ENCODE measurements around the gene UQCR11. TPM values are rescaled to one million over a fixed set of nuclear protein-coding genes. Genes with fewer than 3 reads are reported as not detected.

Gene UQCR11
- total RNA-seq, 2 donors from 2014 or later = 12.2 to 52.4 TPM

DNA sequence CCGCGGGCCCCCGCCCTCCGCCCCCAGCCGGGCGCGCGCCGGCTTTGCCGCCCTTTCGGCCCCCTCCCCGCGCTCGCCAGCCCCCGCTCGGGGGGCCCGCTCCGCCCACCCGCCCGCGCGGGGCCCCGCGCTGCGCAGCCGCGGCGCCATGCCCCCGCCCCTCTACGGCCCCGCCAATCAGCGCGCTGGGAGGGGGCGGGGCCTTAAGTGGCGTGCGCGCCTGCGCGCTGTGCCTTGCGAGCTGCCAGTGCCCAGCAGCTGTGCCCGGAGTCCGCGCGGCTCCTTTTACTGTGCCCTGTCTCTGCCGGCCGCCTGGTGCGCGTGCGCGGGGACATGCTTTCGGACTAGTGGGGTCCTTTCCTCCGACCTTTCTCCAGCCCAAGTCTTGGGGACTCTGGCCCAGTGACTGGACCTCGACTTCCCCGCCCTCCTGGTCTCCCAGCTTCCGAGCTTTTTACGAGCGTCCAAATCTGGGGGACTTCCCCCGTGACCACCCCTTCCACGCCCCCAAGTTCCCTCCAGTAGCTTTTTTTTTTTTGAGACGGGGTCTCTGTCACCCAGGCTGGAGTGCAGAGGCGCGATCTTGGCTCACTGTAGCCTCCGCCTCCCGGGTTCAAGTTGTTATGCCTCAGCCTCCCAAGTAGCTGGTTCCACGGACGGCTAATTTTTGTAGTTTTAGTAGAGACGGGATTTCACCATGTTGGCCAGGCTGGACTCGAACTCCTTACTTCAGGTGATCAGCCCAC, 12.3 kb downstream of the UQCR11 start, which contains the start of gene MBD3:
TSS of gene MBD3 (minus strand) at position 111 of the 746 bp plus-strand sequence. CDS start 234 bp downstream, outside the sequence.
- ATAC-seq = peak; percentile 92
- H3K4me3 ChIP-seq = peak within 1 kb of the TSS; percentile 66 to 96
- peak within 1 kb of the TSS; percentile 92 to 98 (median 93) for H3K27ac ChIP-seq
- intact Hi-C loops (cut with DNase I) = no loop called here
- peak; percentile 95 to 97 (median 96) for DNase-seq
- peak; percentile 28 to 69 (median 66) for TF ChIP-seq POLR2A (IDR thresholded peaks at IDR 0.05)
- TF ChIP-seq, protein P1, sequence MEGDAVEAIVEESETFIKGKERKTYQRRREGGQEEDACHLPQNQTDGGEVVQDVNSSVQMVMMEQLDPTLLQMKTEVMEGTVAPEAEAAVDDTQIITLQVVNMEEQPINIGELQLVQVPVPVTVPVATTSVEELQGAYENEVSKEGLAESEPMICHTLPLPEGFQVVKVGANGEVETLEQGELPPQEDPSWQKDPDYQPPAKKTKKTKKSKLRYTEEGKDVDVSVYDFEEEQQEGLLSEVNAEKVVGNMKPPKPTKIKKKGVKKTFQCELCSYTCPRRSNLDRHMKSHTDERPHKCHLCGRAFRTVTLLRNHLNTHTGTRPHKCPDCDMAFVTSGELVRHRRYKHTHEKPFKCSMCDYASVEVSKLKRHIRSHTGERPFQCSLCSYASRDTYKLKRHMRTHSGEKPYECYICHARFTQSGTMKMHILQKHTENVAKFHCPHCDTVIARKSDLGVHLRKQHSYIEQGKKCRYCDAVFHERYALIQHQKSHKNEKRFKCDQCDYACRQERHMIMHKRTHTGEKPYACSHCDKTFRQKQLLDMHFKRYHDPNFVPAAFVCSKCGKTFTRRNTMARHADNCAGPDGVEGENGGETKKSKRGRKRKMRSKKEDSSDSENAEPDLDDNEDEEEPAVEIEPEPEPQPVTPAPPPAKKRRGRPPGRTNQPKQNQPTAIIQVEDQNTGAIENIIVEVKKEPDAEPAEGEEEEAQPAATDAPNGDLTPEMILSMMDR (IDR thresholded peaks at IDR 0.05) = peak in 4 of 7 experiments; percentile 40 to 51 (median 44)
- peaks cover 8 to 9% of the 10 kb centered on the region in 2 donors for H3K36me3 ChIP-seq (replicated peaks in 1 of 2; ENCODE audit: insufficient read depth in 1 of 2, low read depth in 2 of 2)
- 0 to 1% methylated on average over 26 to 48 of the region's 68 CpGs for WGBS, 2 donors
- H3K27me3 ChIP-seq = no peaks in the 10 kb centered on the region
- H3K4me1 ChIP-seq = peaks cover 29% of the 10 kb centered on the region
- no peaks in the 10 kb centered on the region for H3K9me3 ChIP-seq

DNA sequence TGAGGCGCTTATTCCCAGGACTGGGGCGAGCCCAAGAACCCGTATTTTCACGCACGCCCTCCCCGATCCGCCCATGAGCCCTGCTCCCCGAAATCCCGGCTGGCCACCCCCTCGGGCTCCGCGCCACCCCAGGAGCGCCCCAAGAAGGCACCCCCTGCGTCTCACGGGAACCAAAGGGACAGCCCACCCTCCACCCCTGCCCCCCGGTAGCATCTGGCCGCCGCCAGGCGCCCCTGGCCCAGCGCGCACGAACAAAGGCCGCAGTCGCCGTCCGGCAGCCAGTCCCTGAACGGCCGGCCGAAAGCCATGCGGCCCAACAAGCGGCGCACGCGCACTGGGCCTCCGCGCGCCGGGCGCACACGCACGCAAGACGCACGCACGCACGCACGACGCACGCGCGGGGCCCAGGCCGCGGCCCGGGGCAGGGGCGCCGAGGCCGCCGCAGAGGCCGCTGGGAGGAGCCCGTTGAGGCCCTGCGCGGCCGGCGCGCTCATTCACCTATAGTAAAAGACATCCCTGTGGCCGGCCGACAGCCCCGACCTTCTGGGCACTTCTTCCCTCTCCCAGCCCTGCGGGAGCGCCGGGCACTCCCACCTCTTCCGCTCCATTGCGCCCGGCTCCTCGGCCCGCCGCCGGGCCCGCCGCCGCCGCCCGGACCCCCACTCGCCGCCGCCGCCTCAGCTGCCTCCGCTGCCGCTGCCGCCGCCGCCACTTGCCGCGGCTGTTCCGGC, 13.1 kb downstream of the UQCR11 start:
- Histone ChIP-seq H3K9me3 (no peaks in the 10 kb centered on the region), H3K36me3 (replicated peaks in 1 of 2; ENCODE audit: insufficient read depth in 1 of 2, low read depth in 2 of 2) (peaks cover 1 to 2% of the 10 kb centered on the region in 2 donors), H3K27me3 (no peaks in the 10 kb centered on the region), H3K4me1 (peaks cover 29% of the 10 kb centered on the region), H3K4me3 (peak overlapping the region; percentile 66 to 96), H3K27ac (peak overlapping the region; percentile 92 to 98 (median 93))
- TF ChIP-seq, protein P1 (IDR thresholded peaks at IDR 0.05) = peak in 1 of 7 experiments; percentile 22
- peak; percentile 66 to 82 (median 78) for TF ChIP-seq POLR2A (IDR thresholded peaks at IDR 0.05)
- WGBS, 2 donors = 0% methylated on average over 8 to 90 of the region's 94 CpGs
- intact Hi-C loops (cut with DNase I) = no loop called here
- peak; percentile 88 to 92 (median 90) for DNase-seq
- ATAC-seq = peak; percentile 89

DNA sequence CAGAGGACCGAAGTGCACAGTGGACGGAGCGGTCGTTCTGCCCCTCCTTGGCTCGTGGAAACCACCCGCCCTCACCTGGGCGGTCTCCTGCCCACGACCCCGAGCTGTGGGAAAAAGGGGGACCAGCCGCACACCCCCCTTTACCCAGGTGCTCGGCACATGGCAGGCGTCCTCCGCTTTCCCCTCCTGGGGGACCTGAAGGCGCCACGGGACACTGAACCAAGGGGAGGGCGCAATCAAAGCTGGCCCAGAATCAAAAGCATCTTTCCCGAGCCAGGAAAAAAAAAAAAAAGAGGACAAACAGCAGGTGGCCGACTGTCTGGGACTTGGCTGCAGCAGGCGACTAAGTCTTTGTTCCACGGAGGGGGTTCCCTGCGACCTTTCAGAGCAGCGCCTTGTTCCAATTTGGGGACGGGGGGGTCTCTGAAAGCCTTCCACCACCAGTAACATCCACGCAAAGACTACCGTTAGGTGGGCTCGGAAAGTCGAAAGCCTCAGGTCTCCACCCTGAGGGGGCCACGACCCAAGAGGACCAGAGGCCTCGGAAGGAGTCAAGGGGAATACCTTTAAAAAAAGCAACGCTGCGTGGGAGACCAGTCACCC, 13.7 kb downstream of the UQCR11 start:
- intact Hi-C loops (cut with DNase I) = no loop called here
- no peak for ATAC-seq
- Histone ChIP-seq H3K9me3 (no peaks in the 10 kb centered on the region), H3K27me3 (no peaks in the 10 kb centered on the region), H3K27ac (peak overlapping the region; percentile 92 to 98 (median 93)), H3K4me1 (peaks cover 29% of the 10 kb centered on the region), H3K4me3 (peak overlapping the region; percentile 66 to 96), H3K36me3 (replicated peaks in 1 of 2; ENCODE audit: insufficient read depth in 1 of 2, low read depth in 2 of 2) (no peaks in the 10 kb centered on the region)
- WGBS, 2 donors = 0 to 2% methylated on average over 27 to 29 of the region's 31 CpGs
- DNase-seq = peak in 3 of 4 donors; percentile 26 to 40 (median 29)
- TF ChIP-seq, protein P1 (IDR thresholded peaks at IDR 0.05) = no peak
- no peak for TF ChIP-seq POLR2A (IDR thresholded peaks at IDR 0.05)

DNA sequence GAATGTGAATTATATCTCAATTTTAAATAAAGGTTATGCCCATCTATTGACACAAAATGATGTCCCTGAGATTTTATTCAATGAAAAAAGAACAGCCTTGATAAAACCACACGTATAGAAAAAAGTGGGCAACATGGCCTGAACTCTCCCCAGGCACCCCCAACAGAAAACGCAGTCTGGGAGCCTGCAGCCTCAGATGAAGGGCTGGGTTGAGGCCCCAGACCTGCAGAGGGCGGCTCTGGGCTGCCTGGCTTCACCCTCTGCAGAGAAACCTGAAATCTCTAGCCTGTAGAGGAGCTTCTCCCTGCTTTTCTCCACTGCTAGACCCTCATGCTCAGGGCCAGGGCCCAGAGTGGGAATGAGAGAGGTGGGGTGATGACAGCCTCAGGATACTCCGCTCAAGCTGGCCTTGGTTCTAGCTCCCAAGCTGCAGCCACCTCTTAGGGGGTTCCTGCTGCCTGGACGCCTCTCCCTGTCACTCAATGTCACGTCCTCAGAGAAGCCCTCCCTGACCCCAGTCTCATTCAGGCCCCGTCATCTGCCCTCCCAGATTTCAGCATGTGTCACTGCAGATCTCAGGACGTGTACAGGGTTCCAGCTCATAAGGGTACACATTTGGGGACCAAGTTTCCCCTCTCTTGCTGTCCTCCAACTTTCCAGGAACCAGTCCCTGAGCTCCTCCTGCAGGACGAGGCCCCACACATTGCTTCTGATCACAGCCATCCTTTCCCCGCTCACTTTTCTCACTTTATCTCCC, 14.4 kb downstream of the UQCR11 start:
- Histone ChIP-seq H3K27ac (peak overlapping the region in 3 of 4 donors; percentile 92 to 93 (median 93)), H3K4me3 (no peak overlapping the region), H3K36me3 (replicated peaks in 1 of 2; ENCODE audit: insufficient read depth in 1 of 2, low read depth in 2 of 2) (no peaks in the 10 kb centered on the region), H3K27me3 (no peaks in the 10 kb centered on the region), H3K9me3 (no peaks in the 10 kb centered on the region), H3K4me1 (peaks cover 29% of the 10 kb centered on the region)
- no peak for DNase-seq
- ATAC-seq = no peak
- intact Hi-C loops (cut with DNase I) = no loop called here
- WGBS, 2 donors = 35 to 39% methylated on average over 10 of the region's 10 CpGs
- TF ChIP-seq POLR2A (IDR thresholded peaks at IDR 0.05) = no peak
- TF ChIP-seq, protein P1 (IDR thresholded peaks at IDR 0.05) = no peak

Measured in body of pancreas (tissue), 4 donors.